ENCODE data around the gene ERC2.

Gene ERC2

GRCh38 chr3:55477306-55478303 lies 990.7 kb downstream of the ERC2 start:
- no peak for DNase-seq

GRCh38 chr3:55476515-55476914 lies 991.8 kb downstream of the ERC2 start:
- DNase-seq = no peak

- no peak for DNase-seq
These were observed 994.0 kb downstream of the ERC2 start for GRCh38 chr3:55474213-55474632.

- no peak for DNase-seq
These were observed 994.5 kb downstream of the ERC2 start for GRCh38 chr3:55473788-55474187.

GRCh38 chr3:55471522-55472280 lies 996.6 kb downstream of the ERC2 start:
- no peak for DNase-seq

GRCh38 chr3:55471084-55471483 lies 997.2 kb downstream of the ERC2 start:
- DNase-seq = no peak

GRCh38 chr3:55469957-55470526 lies 998.2 kb downstream of the ERC2 start:
- DNase-seq = no peak

- no peak for DNase-seq
These were observed 1000.0 kb downstream of the ERC2 start for GRCh38 chr3:55468251-55468650.

- DNase-seq = no peak
These were observed 1001.2 kb downstream of the ERC2 start for GRCh38 chr3:55467099-55467498.

- no peak for DNase-seq
These were observed 1001.7 kb downstream of the ERC2 start for GRCh38 chr3:55466526-55466925.

- DNase-seq = no peak
These were observed 1006.4 kb downstream of the ERC2 start for GRCh38 chr3:55461896-55462295.

- no peak for DNase-seq
These were observed 1008.4 kb downstream of the ERC2 start for GRCh38 chr3:55459838-55460237.
